D721Med (cell line): Measurements from ENCODE around the gene CABP4.

Source experiments
- DNase-seq: peaks from one replicate; pipeline ENCODE4 v3.0.0; 2011; ENCODE audit warnings: low spot score; ENCODE audit not compliant: insufficient read length
- FAIRE-seq: peaks from 2 replicates; lab custom pipeline; 2011; peaks lifted over from hg19 to GRCh38; lab: Jason Lieb, UNC
- CTCF ChIP-seq: IDR thresholded peaks from 2 replicates; pipeline ENCODE4 v1.5.1; 2012; ENCODE audit warnings: mild to moderate bottlenecking, control low read depth; ENCODE audit not compliant: insufficient read depth; ENCODE audit errors: missing control alignments

The CABP4 gene

GRCh38 chr11:67433536-67434394 lies 21.4 kb upstream of the CABP4 start:
- FAIRE-seq = no peak
- no peak for DNase-seq
- TF ChIP-seq CTCF = no peak

- FAIRE-seq = no peak
- no peak for DNase-seq
- no peak for TF ChIP-seq CTCF
These were observed 20.7 kb upstream of the CABP4 start for GRCh38 chr11:67434395-67434881.

GRCh38 chr11:67435031-67435726 lies 20.0 kb upstream of the CABP4 start:
- DNase-seq (no peak), FAIRE-seq (no peak)
- TF ChIP-seq CTCF = no peak

- FAIRE-seq (no peak), DNase-seq (no peak)
- no peak for TF ChIP-seq CTCF
These were observed 19.3 kb upstream of the CABP4 start for GRCh38 chr11:67435727-67436458.

GRCh38 chr11:67436459-67437081 lies 18.6 kb upstream of the CABP4 start:
- FAIRE-seq (no peak), DNase-seq (no peak)
- TF ChIP-seq CTCF = no peak

- no peak for TF ChIP-seq CTCF
- no peak for FAIRE-seq
- DNase-seq = no peak
These were observed 17.9 kb upstream of the CABP4 start, which contains the start of gene PTPRCAP for GRCh38 chr11:67437082-67437808. Gene PTPRCAP (minus strand): TSS chr11:67437682. CDS start chr11:67437619, 63 bp downstream.
